K562 (cell line): ENCODE measurements around the gene TRNAU1AP. TPM values are rescaled to one million over a fixed set of nuclear protein-coding genes. Genes with fewer than 3 reads are reported as not detected.

Experiments used
- CEBPG ChIP-seq, 3 experiments: fragments of 200-800 bp in 1 of 3; sonication (Bioruptor generic) in 1 of 3; sonication (generic) in 1 of 3; formaldehyde crosslinking in 1 of 3; IDR thresholded peaks in 2 of 3; conservative IDR thresholded peaks in 1 of 3; 2 replicates each; pipeline versions ENCODE4 v1.6.1 to v1.8.0; 2016 to 2022; ENCODE audit warnings: missing compliant biosample characterization in 2 of 3, missing genetic modification characterization in 2 of 3, mild to moderate bottlenecking in 1 of 3, missing genetic modification reagents in 1 of 3
- CXXC5 ChIP-seq: fragments of 250-450 bp; sonication (Bioruptor Pico); IDR thresholded peaks from 2 replicates; pipeline ENCODE4 v1.8.0; 2022; ENCODE audit warnings: inconsistent platforms, mild to moderate bottlenecking, moderate library complexity
- ELK3 ChIP-seq: fragments of 450-650 bp; formaldehyde crosslinking; IDR thresholded peaks from 2 replicates; pipeline ENCODE4 v1.4.0; 2020; ENCODE audit warnings: mild to moderate bottlenecking
- ETV5 ChIP-seq: sonication (generic); formaldehyde crosslinking; IDR thresholded peaks from 2 replicates; pipeline ENCODE4 v1.4.0; 2020; ENCODE audit warnings: low read depth, mild to moderate bottlenecking, missing genetic modification reagents
- HOXB6 ChIP-seq: fragments of 250-450 bp; sonication (Bioruptor Pico); IDR thresholded peaks from 2 replicates; pipeline ENCODE4 v1.5.1; 2022; ENCODE audit warnings: mild to moderate bottlenecking, borderline replicate concordance
- KLF10 ChIP-seq: fragments of 250-450 bp; sonication (Bioruptor Pico); IDR thresholded peaks from 2 replicates; pipeline ENCODE4 v1.6.1; 2021; ENCODE audit warnings: matching md5 sums
- LEF1 ChIP-seq: fragments of 450-650 bp; IDR thresholded peaks from 2 replicates; pipeline ENCODE4 v1.6.1; 2016; ENCODE audit warnings: mild to moderate bottlenecking
- MAFF ChIP-seq: IDR thresholded peaks from 2 replicates; pipeline ENCODE4 v1.6.1; 2012; ENCODE audit warnings: low read length, improper control_type of control experiment
- NELFE ChIP-seq: IDR thresholded peaks from 2 replicates; pipeline ENCODE4 v1.6.1; 2011; ENCODE audit warnings: mild to moderate bottlenecking; ENCODE audit not compliant: insufficient read depth, insufficient read length
- NRF1 ChIP-seq, 2 experiments: fragments of 450-650 bp; IDR thresholded peaks in 1 of 2; conservative IDR thresholded peaks in 1 of 2; 2 replicates each; pipeline ENCODE4 v1.6.1; 2014; ENCODE audit warnings: mild to moderate bottlenecking in 2 of 2
- PHB2 ChIP-seq: fragments of 450-650 bp; IDR thresholded peaks from 2 replicates; pipeline ENCODE4 v1.6.1; 2017; ENCODE audit warnings: low read depth
- PHF20 ChIP-seq: fragments of 450-650 bp; IDR thresholded peaks from 2 replicates; pipeline ENCODE4 v1.6.1; 2018; ENCODE audit not compliant: partially characterized antibody
- POLR2A ChIP-seq: fragments of 450-650 bp; conservative IDR thresholded peaks from 2 replicates; pipeline ENCODE4 v1.6.1; 2016
- POLR2H ChIP-seq: IDR thresholded peaks from 2 replicates; pipeline ENCODE4 v1.6.1; 2016; ENCODE audit warnings: missing genetic modification characterization, low read depth, mild to moderate bottlenecking, control low read depth, missing compliant biosample characterization, moderate library complexity
- PPARD ChIP-seq: fragments of 250-450 bp; sonication (Bioruptor Pico); IDR thresholded peaks from 2 replicates; pipeline ENCODE4 v1.8.0; 2022; ENCODE audit warnings: inconsistent platforms, mild to moderate bottlenecking, moderate library complexity
- RCOR1 ChIP-seq, 2 experiments: IDR thresholded peaks; 2 replicates each; pipeline ENCODE4 v1.6.1; 2012; ENCODE audit warnings: low read depth in 2 of 2, low read length in 2 of 2, borderline replicate concordance in 1 of 2, improper control_type of control experiment in 1 of 2
- RFX7 ChIP-seq: fragments of 250-450 bp; sonication (Bioruptor Pico); IDR thresholded peaks from 2 replicates; pipeline ENCODE4 v1.5.1; 2021; ENCODE audit warnings: mild to moderate bottlenecking
- SMAD2 ChIP-seq: fragments of 150-350 bp; IDR thresholded peaks from 2 replicates; pipeline ENCODE4 v1.6.1; 2014; ENCODE audit warnings: low read depth, mild to moderate bottlenecking, low read length
- SMAD4 ChIP-seq: fragments of 250-450 bp; sonication (Bioruptor Pico); conservative IDR thresholded peaks from 2 replicates; pipeline ENCODE4 v1.8.0; 2021; ENCODE audit warnings: inconsistent platforms, mild to moderate bottlenecking, moderate library complexity
- SMARCA4 ChIP-seq: fragments of 450-650 bp; IDR thresholded peaks from 2 replicates; pipeline ENCODE4 v1.6.1; 2016
- SNAPC5 ChIP-seq: fragments of 250-450 bp; sonication (Bioruptor Pico); IDR thresholded peaks from 2 replicates; pipeline ENCODE4 v1.8.0; 2021; ENCODE audit warnings: moderate library complexity, mild to moderate bottlenecking, inconsistent platforms
- TAF7 ChIP-seq: fragments of 450-650 bp; IDR thresholded peaks from 2 replicates; pipeline ENCODE4 v1.6.1; 2016; ENCODE audit warnings: missing genetic modification characterization, missing compliant biosample characterization
- TAL1 ChIP-seq: fragments of 450-650 bp; IDR thresholded peaks from 2 replicates; pipeline ENCODE4 v1.6.1; 2016; ENCODE audit warnings: mild to moderate bottlenecking
- TGIF2 ChIP-seq: sonication (generic); formaldehyde crosslinking; IDR thresholded peaks from 2 replicates; pipeline ENCODE4 v1.8.1; 2022; ENCODE audit warnings: mild to moderate bottlenecking, missing genetic modification reagents, moderate library complexity
- ZBTB2 ChIP-seq: fragments of 450-650 bp; IDR thresholded peaks from 2 replicates; pipeline ENCODE4 v1.6.1; 2016; ENCODE audit warnings: antibody characterized with exemption
- ZBTB7A ChIP-seq: IDR thresholded peaks from 2 replicates; pipeline ENCODE4 v1.6.1; 2011; ENCODE audit warnings: low read depth, mild to moderate bottlenecking, low read length, moderate library complexity, borderline replicate concordance; ENCODE audit not compliant: control insufficient read depth
- ZKSCAN3 ChIP-seq: fragments of 250-450 bp; sonication (Bioruptor Pico); IDR thresholded peaks from 2 replicates; pipeline ENCODE4 v1.4.0; 2020
- ZKSCAN8 ChIP-seq: fragments of 200-800 bp; sonication (Bioruptor generic); IDR thresholded peaks from 2 replicates; pipeline ENCODE4 v1.6.1; 2016; ENCODE audit warnings: missing genetic modification characterization, missing compliant biosample characterization
- ZSCAN32 ChIP-seq: fragments of 450-650 bp; formaldehyde crosslinking; IDR thresholded peaks from 2 replicates; pipeline ENCODE4 v1.4.0; 2020; ENCODE audit warnings: mild to moderate bottlenecking, moderate library complexity
- polyA plus RNA-seq, 8 experiments: library from polyadenylated mRNA; depleted of rRNA in 4 of 8; stranded (reverse) in 5 of 8; unstranded in 3 of 8; fragments of >200 nt; fragmentation: Nextera tagmentation in 2 of 8; fragmentation: Illumina TruSeq in 1 of 8; extraction: Ambion mirVana in 2 of 8; extraction: Trizol in 1 of 8; gene quantifications; 2 replicates each; pipeline versions ENCODE4 v1.2.1 to v1.2.3, GENCODE V29; 2011 to 2014; ENCODE audit warnings: inconsistent platforms in 1 of 8, missing spikeins in 1 of 8
- total RNA-seq, 7 experiments: library from RNA; depleted of rRNA in 6 of 7; stranded (reverse); fragments of >200 nt in 6 of 7; fragmentation: Illumina TruSeq in 2 of 7; extraction: Trizol in 2 of 7; gene quantifications; 2 replicates each; pipeline versions ENCODE4 v1.2.1 to v1.2.3, GENCODE V29; 2011 to 2021; ENCODE audit warnings: low replicate concordance in 1 of 7

Gene TRNAU1AP
- total and polyA plus RNA-seq, 9 of the 15 experiments (the other 6 are each of a cell fraction or from before 2014, with no cell fraction given) = 34.9 to 110 (median 46.3) TPM

GRCh38 chr1:28521502-28522164 is 31.3 kb upstream of the TRNAU1AP start (continued):
- TF ChIP-seq SMARCA4 = 0 out of 2 replicates have a peak, but pooled peaks have one; percentile 11
- TF ChIP-seq ZBTB2 = 0 out of 2 replicates have a peak, but pooled peaks have one; percentile 41
- TF ChIP-seq ZBTB7A = no peak
- TF ChIP-seq RCOR1 (IDR thresholded peaks at IDR 0.05; ENCODE audit: borderline replicate concordance in 1 of 2, low read depth in 2 of 2, low read length in 2 of 2) = no peak; a peak in 1 of 4 replicates
- no peak for TF ChIP-seq ZKSCAN8 (CRISPR knock-in tag)
- TF ChIP-seq SMAD4 = peak; percentile 51; the same call in 1 of the 2 replicates
- TF ChIP-seq SNAPC5 = no peak
- TF ChIP-seq PHB2 = no peak
- TF ChIP-seq CEBPG (CRISPR knock-in tag; IDR thresholded peaks at IDR 0.05) = no peak
- no peak for TF ChIP-seq CEBPG (tag; conservative IDR thresholded peaks at IDR 0.05 in 1 of 2, IDR thresholded peaks at IDR 0.05 in 1 of 2)
- TF ChIP-seq CXXC5 (CRISPR knock-in tag) = peak; percentile 27; the same call in 1 of the 2 replicates
- no peak for TF ChIP-seq ZSCAN32
- no peak for TF ChIP-seq POLR2A
- no peak for TF ChIP-seq KLF10 (CRISPR knock-in tag)
- no peak for TF ChIP-seq POLR2H
- TF ChIP-seq NELFE = no peak
- no peak for TF ChIP-seq MAFF
- no peak for TF ChIP-seq PPARD (CRISPR knock-in tag)
- TF ChIP-seq LEF1 = no peak
- no peak for TF ChIP-seq RFX7 (CRISPR knock-in tag)
- no peak for TF ChIP-seq ZKSCAN3 (CRISPR knock-in tag)
- TF ChIP-seq ELK3 (CRISPR knock-in tag) = no peak
- no peak for TF ChIP-seq TGIF2 (CRISPR knock-in tag)
- TF ChIP-seq HOXB6 (CRISPR knock-in tag) = no peak
- no peak for TF ChIP-seq SMAD2
- no peak for TF ChIP-seq ETV5 (CRISPR knock-in tag)
- TF ChIP-seq NRF1 (conservative IDR thresholded peaks at IDR 0.05 in 1 of 2, IDR thresholded peaks at IDR 0.05 in 1 of 2) = no peak
- no peak for TF ChIP-seq PHF20
- no peak for TF ChIP-seq TAL1
- no peak for TF ChIP-seq TAF7 (tag)
